ENCODE data around the gene COX4I2.

Gene COX4I2

GRCh38 chr20:31670371-31671228, 32.9 kb downstream of the COX4I2 start:
- Histone ChIP-seq H3K27ac (ENCODE audit: low read depth, low read length) (no peak overlapping the region), H3K4me3 (ENCODE audit: low read depth, low read length) (no peak overlapping the region), H2BK120ac (ENCODE audit: insufficient read depth, low read length, poor library complexity) (no peak overlapping the region), H4K91ac (ENCODE audit: low read depth, low read length) (no peak overlapping the region), H3K4ac (ENCODE audit: low read depth, low read length) (no peak overlapping the region), H3K23ac (ENCODE audit: low read length) (no peak overlapping the region), H2AK5ac (ENCODE audit: low read length) (no peak overlapping the region), H3K9ac (ENCODE audit: low read length) (no peak overlapping the region), H4K12ac (ENCODE audit: low read depth, low read length) (no peak overlapping the region), H2BK5ac (ENCODE audit: low read depth, low read length, poor library complexity) (no peak overlapping the region), H4K8ac (ENCODE audit: low read depth, low read length) (no peak overlapping the region), H3K36me3 (ENCODE audit: control insufficient read depth in 1 of 2, insufficient read depth in 2 of 2, low read length in 2 of 2) (peaks cover 3 to 8% of the 10 kb centered on the region in 2 experiments), H3K79me1 (ENCODE audit: low read length) (peaks cover 6% of the 10 kb centered on the region), H2AFZ (ENCODE audit: insufficient read depth, low read length, poor library complexity) (no peak overlapping the region), H3K4me1 (ENCODE audit: control insufficient read depth in 1 of 2, insufficient read depth in 2 of 2, low read length in 2 of 2) (peaks cover 11 to 15% of the 10 kb centered on the region in 2 experiments), H3K79me2 (ENCODE audit: control insufficient read depth, insufficient read depth, low read length, poor library complexity) (peaks cover 2% of the 10 kb centered on the region), H3K4me2 (ENCODE audit: low read length) (no peak overlapping the region), H2BK12ac (ENCODE audit: low read length) (no peak overlapping the region), H3K9me3 (ENCODE audit: insufficient read depth, low read depth, low read length) (no peaks in the 10 kb centered on the region), H3K27me3 (ENCODE audit: insufficient read depth, low read length) (no peaks in the 10 kb centered on the region), H3K18ac (ENCODE audit: low read length) (no peak overlapping the region), H3K14ac (ENCODE audit: low read length) (no peak overlapping the region)
- no CpG with 5 or more reads among the region's 10 CpGs for WGBS (ENCODE audit: extremely low coverage, insufficient coverage, insufficient read length)
- DNase-seq = no peak

GRCh38 chr20:31671324-31671723, 33.6 kb downstream of the COX4I2 start:
- Histone ChIP-seq H3K4ac (ENCODE audit: low read depth, low read length) (no peak overlapping the region), H3K79me2 (ENCODE audit: control insufficient read depth, insufficient read depth, low read length, poor library complexity) (peaks cover 2% of the 10 kb centered on the region), H4K8ac (ENCODE audit: low read depth, low read length) (no peak overlapping the region), H3K27me3 (ENCODE audit: insufficient read depth, low read length) (no peaks in the 10 kb centered on the region), H3K14ac (ENCODE audit: low read length) (no peak overlapping the region), H3K4me3 (ENCODE audit: low read depth, low read length) (no peak overlapping the region), H2BK12ac (ENCODE audit: low read length) (no peak overlapping the region), H3K36me3 (ENCODE audit: control insufficient read depth in 1 of 2, insufficient read depth in 2 of 2, low read length in 2 of 2) (peaks cover 0 to 8% of the 10 kb centered on the region in 2 experiments), H3K4me2 (ENCODE audit: low read length) (no peak overlapping the region), H3K23ac (ENCODE audit: low read length) (no peak overlapping the region), H3K18ac (ENCODE audit: low read length) (no peak overlapping the region), H4K91ac (ENCODE audit: low read depth, low read length) (no peak overlapping the region), H3K4me1 (ENCODE audit: control insufficient read depth in 1 of 2, insufficient read depth in 2 of 2, low read length in 2 of 2) (peaks cover 17 to 19% of the 10 kb centered on the region in 2 experiments), H2BK5ac (ENCODE audit: low read depth, low read length, poor library complexity) (no peak overlapping the region), H3K79me1 (ENCODE audit: low read length) (peaks cover 6% of the 10 kb centered on the region), H2AFZ (ENCODE audit: insufficient read depth, low read length, poor library complexity) (no peak overlapping the region), H3K9ac (ENCODE audit: low read length) (no peak overlapping the region), H4K12ac (ENCODE audit: low read depth, low read length) (no peak overlapping the region), H2AK5ac (ENCODE audit: low read length) (no peak overlapping the region), H3K9me3 (ENCODE audit: insufficient read depth, low read depth, low read length) (no peaks in the 10 kb centered on the region), H3K27ac (ENCODE audit: low read depth, low read length) (no peak overlapping the region), H2BK120ac (ENCODE audit: insufficient read depth, low read length, poor library complexity) (no peak overlapping the region)
- WGBS (ENCODE audit: extremely low coverage, insufficient coverage, insufficient read length) = no CpG with 5 or more reads among the region's 2 CpGs
- DNase-seq = no peak

- H4K8ac ChIP-seq (ENCODE audit: low read depth, low read length) = no peak overlapping the region
- DNase-seq = no peak
- H2BK120ac ChIP-seq (ENCODE audit: insufficient read depth, low read length, poor library complexity) = no peak overlapping the region
- H2AK5ac ChIP-seq (ENCODE audit: low read length) = no peak overlapping the region
- H3K4me1 ChIP-seq (ENCODE audit: control insufficient read depth in 1 of 2, insufficient read depth in 2 of 2, low read length in 2 of 2) = peaks cover 24 to 27% of the 10 kb centered on the region in 2 experiments
- H3K27me3 ChIP-seq (ENCODE audit: insufficient read depth, low read length) = no peaks in the 10 kb centered on the region
- H3K36me3 ChIP-seq (ENCODE audit: control insufficient read depth in 1 of 2, insufficient read depth in 2 of 2, low read length in 2 of 2) = peaks cover 0 to 11% of the 10 kb centered on the region in 2 experiments
- H3K14ac ChIP-seq (ENCODE audit: low read length) = no peak overlapping the region
- no peak overlapping the region for H2AFZ ChIP-seq (ENCODE audit: insufficient read depth, low read length, poor library complexity)
- H3K18ac ChIP-seq (ENCODE audit: low read length) = no peak overlapping the region
- no peak overlapping the region for H2BK12ac ChIP-seq (ENCODE audit: low read length)
- H3K4ac ChIP-seq (ENCODE audit: low read depth, low read length) = no peak overlapping the region
- peaks cover 16% of the 10 kb centered on the region for H3K79me1 ChIP-seq (ENCODE audit: low read length)
- H3K9ac ChIP-seq (ENCODE audit: low read length) = no peak overlapping the region
- no peak overlapping the region for H3K27ac ChIP-seq (ENCODE audit: low read depth, low read length)
- H2BK5ac ChIP-seq (ENCODE audit: low read depth, low read length, poor library complexity) = no peak overlapping the region
- H3K9me3 ChIP-seq (ENCODE audit: insufficient read depth, low read depth, low read length) = no peaks in the 10 kb centered on the region
- H3K4me3 ChIP-seq (ENCODE audit: low read depth, low read length) = no peak overlapping the region
- H4K91ac ChIP-seq (ENCODE audit: low read depth, low read length) = no peak overlapping the region
- no peak overlapping the region for H3K4me2 ChIP-seq (ENCODE audit: low read length)
- H4K12ac ChIP-seq (ENCODE audit: low read depth, low read length) = no peak overlapping the region
- H3K23ac ChIP-seq (ENCODE audit: low read length) = no peak overlapping the region
- peaks cover 2% of the 10 kb centered on the region for H3K79me2 ChIP-seq (ENCODE audit: control insufficient read depth, insufficient read depth, low read length, poor library complexity)
Observed at GRCh38 chr20:31673435-31673834, 35.7 kb downstream of the COX4I2 start.

DNA sequence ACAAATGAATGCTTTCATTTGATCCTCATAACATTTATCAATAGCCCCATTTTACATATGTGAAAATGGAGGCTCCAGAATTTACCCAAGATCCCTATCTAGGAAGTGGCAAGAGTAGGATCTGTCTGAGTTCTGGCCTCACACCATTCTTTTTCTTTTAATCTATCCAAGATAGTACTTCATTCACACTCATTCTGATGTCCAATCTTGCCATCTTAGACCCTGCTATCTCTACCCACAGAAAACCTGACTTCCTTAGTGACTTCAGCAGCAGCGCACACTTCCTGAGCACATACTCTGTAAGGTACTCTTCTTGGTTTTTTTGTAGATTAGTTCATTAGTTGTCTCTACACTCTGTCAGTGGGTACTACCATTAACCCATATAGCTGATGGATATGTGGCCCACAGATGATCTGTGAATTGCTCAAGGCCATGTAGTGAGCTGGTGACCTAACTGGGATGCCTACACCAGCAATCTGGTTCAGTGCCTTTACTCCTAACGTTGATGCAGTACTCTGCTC, 36.3 kb downstream of the COX4I2 start:
- Histone ChIP-seq H3K4me1 (ENCODE audit: control insufficient read depth in 1 of 2, insufficient read depth in 2 of 2, low read length in 2 of 2) (peaks cover 30 to 31% of the 10 kb centered on the region in 2 experiments), H3K9me3 (ENCODE audit: insufficient read depth, low read depth, low read length) (no peaks in the 10 kb centered on the region), H3K79me1 (ENCODE audit: low read length) (peaks cover 20% of the 10 kb centered on the region), H2BK5ac (ENCODE audit: low read depth, low read length, poor library complexity) (no peak overlapping the region), H3K14ac (ENCODE audit: low read length) (no peak overlapping the region), H2BK120ac (ENCODE audit: insufficient read depth, low read length, poor library complexity) (no peak overlapping the region), H3K27me3 (ENCODE audit: insufficient read depth, low read length) (no peaks in the 10 kb centered on the region), H4K91ac (ENCODE audit: low read depth, low read length) (no peak overlapping the region), H3K18ac (ENCODE audit: low read length) (no peak overlapping the region), H3K9ac (ENCODE audit: low read length) (no peak overlapping the region), H3K4me2 (ENCODE audit: low read length) (no peak overlapping the region), H3K27ac (ENCODE audit: low read depth, low read length) (no peak overlapping the region), H3K4me3 (ENCODE audit: low read depth, low read length) (no peak overlapping the region), H2AFZ (ENCODE audit: insufficient read depth, low read length, poor library complexity) (no peak overlapping the region), H4K8ac (ENCODE audit: low read depth, low read length) (no peak overlapping the region), H2BK12ac (ENCODE audit: low read length) (peak overlapping the region; percentile 6), H3K79me2 (ENCODE audit: control insufficient read depth, insufficient read depth, low read length, poor library complexity) (peaks cover 4% of the 10 kb centered on the region), H3K4ac (ENCODE audit: low read depth, low read length) (no peak overlapping the region), H2AK5ac (ENCODE audit: low read length) (no peak overlapping the region), H3K36me3 (ENCODE audit: control insufficient read depth in 1 of 2, insufficient read depth in 2 of 2, low read length in 2 of 2) (peaks cover 0 to 11% of the 10 kb centered on the region in 2 experiments), H3K23ac (ENCODE audit: low read length) (no peak overlapping the region), H4K12ac (ENCODE audit: low read depth, low read length) (no peak overlapping the region)
- no CpG with 5 or more reads among the region's 2 CpGs for WGBS (ENCODE audit: extremely low coverage, insufficient coverage, insufficient read length)
- no peak for DNase-seq
